Activated CD4-positive, CD25-positive, alpha-beta regulatory T cell treated with anti-CD3 and anti-CD28 coated beads, Interleukin-2, amount 50 U/mL, for 16 hours (primary cell): ENCODE measurements around the gene LLGL2.

Source experiments
- DNase-seq: peaks from one replicate; pipeline ENCODE4 v3.0.0-alpha.2; 2020; ENCODE audit warnings: low read depth, low spot score

The LLGL2 gene

GRCh38 chr17:75549246-75550138 is 24.0 kb downstream of the LLGL2 start:
- no peak for DNase-seq

- no peak for DNase-seq
Observed at GRCh38 chr17:75550139-75550465, 24.6 kb downstream of the LLGL2 start.

GRCh38 chr17:75551266-75551665 is 25.8 kb downstream of the LLGL2 start:
- DNase-seq = no peak

GRCh38 chr17:75552425-75553294 is 27.2 kb downstream of the LLGL2 start:
- no peak for DNase-seq

- DNase-seq = no peak
Observed at GRCh38 chr17:75553295-75554110, 28.0 kb downstream of the LLGL2 start.

- DNase-seq = no peak
Observed at GRCh38 chr17:75555679-75556153, 30.2 kb downstream of the LLGL2 start.

GRCh38 chr17:75557075-75557851 is 31.8 kb downstream of the LLGL2 start:
- DNase-seq = no peak

- DNase-seq = no peak
Observed at GRCh38 chr17:75557852-75558665, 32.6 kb downstream of the LLGL2 start.

- no peak for DNase-seq
Observed at GRCh38 chr17:75558666-75559530, 33.4 kb downstream of the LLGL2 start.

- DNase-seq = no peak
Observed at GRCh38 chr17:75559958-75560533, 34.5 kb downstream of the LLGL2 start.

- no peak for DNase-seq
Observed at GRCh38 chr17:75561927-75562603, 36.6 kb downstream of the LLGL2 start.

- DNase-seq = no peak
Observed at GRCh38 chr17:75563063-75563758, 37.7 kb downstream of the LLGL2 start.

GRCh38 chr17:75564195-75564594 is 38.7 kb downstream of the LLGL2 start:
- DNase-seq = no peak

GRCh38 chr17:75565066-75565465 is 39.6 kb downstream of the LLGL2 start:
- no peak for DNase-seq

- DNase-seq = no peak
Observed at GRCh38 chr17:75565618-75566017, 40.1 kb downstream of the LLGL2 start.

- DNase-seq = no peak
Observed at GRCh38 chr17:75566416-75566815, 40.9 kb downstream of the LLGL2 start.

- DNase-seq = no peak
Observed at GRCh38 chr17:75566834-75567233, 41.3 kb downstream of the LLGL2 start.
